Measurements from ENCODE around the gene LRRTM4. TPM values are rescaled to one million over a fixed set of nuclear protein-coding genes. Genes with fewer than 3 reads are reported as not detected.

The LRRTM4 gene
- total and polyA plus RNA-seq, 2 donors (not counting 1 experiment from before 2014, with no cell fraction given): 0.05 TPM; not detected in 1

- H3K36me3 ChIP-seq (ENCODE audit: control insufficient read depth, insufficient read depth, low read length): no peaks in the 10 kb centered on the region
- TF ChIP-seq CTCF (conservative IDR thresholded peaks at IDR 0.05 in 1 of 2, IDR thresholded peaks at IDR 0.05 in 1 of 2; ENCODE audit: low read depth in 1 of 2, low read length in 2 of 2) (no peak), EZH2 (IDR thresholded peaks at IDR 0.05; ENCODE audit: low read length, missing control alignments) (no peak)
- H3K27me3 ChIP-seq (ENCODE audit: control insufficient read depth, insufficient read depth, low read length): no peaks in the 10 kb centered on the region
These were observed 151.7 kb downstream of the LRRTM4 start for GRCh38 chr2:77370511-77370910.

GRCh38 chr2:77363277-77363676, 158.9 kb downstream of the LRRTM4 start:
- no peak overlapping the region for H3K9ac ChIP-seq (ENCODE audit: insufficient read depth, low read length)
- no peaks in the 10 kb centered on the region for H3K27me3 ChIP-seq (ENCODE audit: control insufficient read depth, insufficient read depth, low read length)
- no peak overlapping the region for H2AFZ ChIP-seq (ENCODE audit: low read length)
- H3K36me3 ChIP-seq (ENCODE audit: control insufficient read depth, insufficient read depth, low read length): no peaks in the 10 kb centered on the region
- DNase-seq (ENCODE audit: low read depth in 2 of 2): no peak
- no peak for TF ChIP-seq EZH2 (IDR thresholded peaks at IDR 0.05; ENCODE audit: low read length, missing control alignments)
- no peak for TF ChIP-seq CTCF (conservative IDR thresholded peaks at IDR 0.05 in 1 of 2, IDR thresholded peaks at IDR 0.05 in 1 of 2; ENCODE audit: low read depth in 1 of 2, low read length in 2 of 2)
- no peak overlapping the region for H3K4me2 ChIP-seq (ENCODE audit: extremely low read depth, insufficient read depth, low read length)
- H4K20me1 ChIP-seq (ENCODE audit: control insufficient read depth, extremely low read depth, insufficient read depth, low read length): no peaks in the 10 kb centered on the region
- no peak overlapping the region for H3K4me3 ChIP-seq (replicated peaks in 1 of 4; ENCODE audit: control extremely low read depth in 1 of 4, insufficient read depth in 1 of 4, low read depth in 3 of 4, low read length in 4 of 4)
- H3K79me2 ChIP-seq (ENCODE audit: control insufficient read depth, insufficient read depth, low read length): no peaks in the 10 kb centered on the region
- H3K4me1 ChIP-seq (ENCODE audit: control insufficient read depth, extremely low read depth, insufficient read depth, low read length): no peaks in the 10 kb centered on the region
- no peak overlapping the region for H3K27ac ChIP-seq (ENCODE audit: insufficient read depth, low read length)
- H3K9me3 ChIP-seq (ENCODE audit: control insufficient read depth, insufficient read depth, low read depth, low read length): no peaks in the 10 kb centered on the region

More at GRCh38 chr2:77370511-77370910, 151.7 kb downstream of the LRRTM4 start:
- Histone ChIP-seq H3K4me2 (ENCODE audit: extremely low read depth, insufficient read depth, low read length) (no peak overlapping the region), H3K79me2 (ENCODE audit: control insufficient read depth, insufficient read depth, low read length) (no peaks in the 10 kb centered on the region), H2AFZ (ENCODE audit: low read length) (no peak overlapping the region), H3K27ac (ENCODE audit: insufficient read depth, low read length) (no peak overlapping the region), H3K4me3 (replicated peaks in 1 of 4; ENCODE audit: control extremely low read depth in 1 of 4, insufficient read depth in 1 of 4, low read depth in 3 of 4, low read length in 4 of 4) (no peak overlapping the region), H3K4me1 (ENCODE audit: control insufficient read depth, extremely low read depth, insufficient read depth, low read length) (no peaks in the 10 kb centered on the region), H3K9me3 (ENCODE audit: control insufficient read depth, insufficient read depth, low read depth, low read length) (no peaks in the 10 kb centered on the region), H4K20me1 (ENCODE audit: control insufficient read depth, extremely low read depth, insufficient read depth, low read length) (no peaks in the 10 kb centered on the region), H3K9ac (ENCODE audit: insufficient read depth, low read length) (no peak overlapping the region)
- DNase-seq (ENCODE audit: low read depth in 2 of 2): no peak

GRCh38 chr2:77348821-77349220, 173.4 kb downstream of the LRRTM4 start:
- Histone ChIP-seq H3K4me2 (ENCODE audit: extremely low read depth, insufficient read depth, low read length) (no peak overlapping the region), H3K27ac (ENCODE audit: insufficient read depth, low read length) (no peak overlapping the region), H3K36me3 (ENCODE audit: control insufficient read depth, insufficient read depth, low read length) (no peaks in the 10 kb centered on the region), H3K27me3 (ENCODE audit: control insufficient read depth, insufficient read depth, low read length) (no peaks in the 10 kb centered on the region), H2AFZ (ENCODE audit: low read length) (no peak overlapping the region), H3K4me1 (ENCODE audit: control insufficient read depth, extremely low read depth, insufficient read depth, low read length) (no peaks in the 10 kb centered on the region), H3K79me2 (ENCODE audit: control insufficient read depth, insufficient read depth, low read length) (no peaks in the 10 kb centered on the region), H3K4me3 (replicated peaks in 1 of 4; ENCODE audit: control extremely low read depth in 1 of 4, insufficient read depth in 1 of 4, low read depth in 3 of 4, low read length in 4 of 4) (no peak overlapping the region), H3K9me3 (ENCODE audit: control insufficient read depth, insufficient read depth, low read depth, low read length) (no peaks in the 10 kb centered on the region), H3K9ac (ENCODE audit: insufficient read depth, low read length) (no peak overlapping the region), H4K20me1 (ENCODE audit: control insufficient read depth, extremely low read depth, insufficient read depth, low read length) (no peaks in the 10 kb centered on the region)
- DNase-seq (ENCODE audit: low read depth in 2 of 2): no peak
- no peak for TF ChIP-seq CTCF (conservative IDR thresholded peaks at IDR 0.05 in 1 of 2, IDR thresholded peaks at IDR 0.05 in 1 of 2; ENCODE audit: low read depth in 1 of 2, low read length in 2 of 2)
- TF ChIP-seq EZH2 (IDR thresholded peaks at IDR 0.05; ENCODE audit: low read length, missing control alignments): no peak
